Activated T-cell treated with anti-CD3 and anti-CD28 coated beads for 4 hours (primary cell): ENCODE measurements around the gene ZNF133.

Source experiments
- DNase-seq: peaks from one replicate; pipeline ENCODE4 v3.0.0-alpha.2; 2020

The ZNF133 gene

DNA sequence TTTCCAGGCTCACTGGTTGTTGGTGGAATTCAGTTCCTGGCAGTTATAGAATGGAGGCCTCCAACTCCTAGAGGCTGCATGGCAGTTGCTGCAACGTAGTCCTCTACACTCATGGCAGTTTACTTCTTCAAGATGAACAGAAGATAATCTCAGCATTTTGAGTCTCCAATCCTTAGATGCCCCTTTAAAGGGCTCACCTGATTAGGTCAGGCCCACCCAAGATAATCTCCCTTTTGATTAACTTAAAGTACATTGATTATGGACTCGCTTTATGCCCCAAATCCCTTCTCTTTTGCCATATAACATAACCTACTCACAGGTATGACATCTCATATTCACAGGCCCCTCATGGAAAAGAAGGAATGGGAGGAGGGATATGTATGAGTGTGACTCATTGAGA lies 76.4 kb downstream of the ZNF133 start:
- DNase-seq = no peak
